ENCODE measurements around the gene USO1.
"Not testable (repeated sequence)": the region's sequence is repeated elsewhere in the genome, so short reads cannot be mapped to it uniquely, and the experiment has no call there.

Gene USO1

DNA sequence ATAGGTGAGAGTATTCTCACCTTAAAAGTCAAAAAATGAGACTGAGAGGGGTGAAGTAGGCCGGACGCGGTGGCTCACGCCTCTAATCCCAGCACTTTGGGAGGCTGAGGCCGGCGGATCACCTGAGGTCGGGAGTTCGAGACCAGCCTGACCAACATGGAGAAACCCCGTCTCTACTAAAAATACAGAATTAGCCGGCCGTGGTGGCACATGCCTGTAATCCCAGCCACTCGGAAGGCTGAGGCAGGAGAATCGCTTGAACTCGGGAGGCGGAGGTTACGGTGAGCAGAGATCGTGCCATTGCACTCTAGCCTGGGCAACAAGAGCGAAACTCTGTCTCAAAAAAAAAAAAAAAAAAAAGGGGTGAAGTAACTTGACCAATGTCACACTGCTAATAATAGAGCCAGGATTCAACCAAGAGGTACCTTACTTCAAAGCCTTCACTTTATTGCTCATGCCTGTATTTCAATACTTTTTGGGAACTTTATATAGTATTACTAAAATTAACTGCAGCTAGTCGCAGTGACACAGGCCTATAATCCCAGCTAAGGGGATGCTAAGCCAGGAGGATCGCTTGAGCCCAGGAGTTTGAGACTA is 1.7 kb downstream of the USO1 start:
- peak overlapping the region; percentile 81 to 99 for H3K4me3 ChIP-seq (ENCODE audit: low read depth in 1 of 2, low read length in 2 of 2)
- H3K36me3 ChIP-seq (ENCODE audit: control insufficient read depth in 1 of 2, insufficient read depth in 2 of 2, low read length in 2 of 2), result not testable (repeated sequence)

DNA sequence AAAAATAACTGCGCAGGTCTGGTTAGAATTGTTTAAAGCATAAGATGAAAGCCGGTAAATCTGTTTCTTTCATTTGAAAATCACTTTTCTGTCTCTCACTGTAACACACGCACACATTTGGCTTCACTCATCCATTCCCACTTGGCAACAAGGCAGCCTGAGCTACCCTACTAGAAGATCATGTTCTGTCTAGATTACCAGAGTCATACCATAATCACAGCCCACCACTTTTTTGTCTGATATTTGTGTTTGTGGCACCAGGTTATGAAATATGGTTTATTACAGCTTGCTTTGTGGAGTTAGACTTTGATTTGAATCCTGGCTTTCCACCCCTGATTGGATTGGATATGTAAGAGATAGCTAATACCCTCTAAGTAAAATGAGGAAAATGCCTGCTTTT is 2.2 kb downstream of the USO1 start:
- Histone ChIP-seq H3K36me3 (ENCODE audit: control insufficient read depth in 1 of 2, insufficient read depth in 2 of 2, low read length in 2 of 2) (no peaks in the 10 kb centered on the region), H3K9me3 (ENCODE audit: control insufficient read depth in 1 of 2, low read length in 2 of 2) (no peaks in the 10 kb centered on the region), H3K27me3 (ENCODE audit: control insufficient read depth in 1 of 2, insufficient read depth in 2 of 2, low read length in 2 of 2) (no peaks in the 10 kb centered on the region), H3K4me1 (ENCODE audit: control insufficient read depth in 1 of 2, insufficient read depth in 2 of 2, low read length in 2 of 2) (peaks cover 22 to 23% of the 10 kb centered on the region in 2 donors), H3K27ac (ENCODE audit: low read depth, low read length) (no peak overlapping the region), H3K4me3 (ENCODE audit: low read depth in 1 of 2, low read length in 2 of 2) (peak overlapping the region; percentile 19 to 44), H3K9ac (ENCODE audit: low read depth in 1 of 2, low read length in 2 of 2) (peak overlapping the region in 1 of 2 donors; percentile 31)

More for the DNA sequence above, 1.7 kb downstream of the USO1 start:
- H3K27me3 ChIP-seq (ENCODE audit: control insufficient read depth in 1 of 2, insufficient read depth in 2 of 2, low read length in 2 of 2); H3K9me3 ChIP-seq (ENCODE audit: control insufficient read depth in 1 of 2, low read length in 2 of 2); H3K27ac ChIP-seq (ENCODE audit: low read depth, low read length): not testable (repeated sequence)
- Histone ChIP-seq H3K9ac (ENCODE audit: low read depth in 1 of 2, low read length in 2 of 2) (peak overlapping the region; percentile 97 to 100), H3K4me1 (ENCODE audit: control insufficient read depth in 1 of 2, insufficient read depth in 2 of 2, low read length in 2 of 2) (peaks cover 22 to 23% of the 10 kb centered on the region in 2 donors)

DNA sequence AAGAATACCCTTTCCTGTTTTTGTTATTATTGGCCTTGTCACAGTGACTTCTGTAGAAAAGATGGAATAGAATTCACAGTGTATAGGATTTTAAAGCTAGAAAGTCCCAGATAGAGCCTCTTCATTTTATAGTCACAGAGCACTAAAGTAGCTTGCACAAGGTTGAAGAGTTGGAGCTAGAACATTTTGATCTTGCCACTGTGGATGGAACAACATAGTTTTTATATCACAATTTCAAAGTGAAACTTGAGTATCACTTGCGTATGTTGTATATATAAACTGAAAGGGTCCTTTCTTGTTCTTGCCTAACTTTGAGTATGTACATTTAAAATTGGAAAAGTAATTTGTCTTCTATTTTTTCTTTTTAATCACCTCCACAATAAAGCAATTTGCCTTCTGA is 2.7 kb downstream of the USO1 start:
- no peak overlapping the region for H3K27ac ChIP-seq (ENCODE audit: low read depth, low read length)

DNA sequence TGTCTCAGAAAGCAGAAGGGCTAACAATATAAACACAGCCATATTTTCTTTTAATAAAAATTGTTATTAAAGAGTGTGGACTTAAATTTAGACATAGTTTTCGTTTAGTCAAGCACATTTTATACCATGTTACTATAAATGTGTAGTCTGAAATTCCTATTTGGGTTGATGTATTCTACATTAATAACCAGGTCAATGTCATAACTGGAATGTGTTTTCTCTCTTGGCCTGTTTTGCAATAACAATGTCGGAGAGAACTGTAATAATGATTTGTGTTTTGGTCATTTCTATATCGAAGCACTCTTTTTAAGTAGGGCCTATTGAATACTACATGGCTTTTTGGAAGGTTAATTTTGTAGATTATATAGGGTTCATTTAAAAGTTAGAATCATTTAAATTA is 5.5 kb downstream of the USO1 start:
- H3K9ac ChIP-seq (ENCODE audit: low read depth in 1 of 2, low read length in 2 of 2), result no peak overlapping the region
- H3K36me3 ChIP-seq (ENCODE audit: control insufficient read depth in 1 of 2, insufficient read depth in 2 of 2, low read length in 2 of 2), result no peaks in the 10 kb centered on the region
- peaks cover 13 to 15% of the 10 kb centered on the region in 2 donors for H3K4me1 ChIP-seq (ENCODE audit: control insufficient read depth in 1 of 2, insufficient read depth in 2 of 2, low read length in 2 of 2)
- H3K4me3 ChIP-seq (ENCODE audit: low read depth in 1 of 2, low read length in 2 of 2), result no peak overlapping the region
- no peak overlapping the region for H3K27ac ChIP-seq (ENCODE audit: low read depth, low read length)
- no peaks in the 10 kb centered on the region for H3K9me3 ChIP-seq (ENCODE audit: control insufficient read depth in 1 of 2, low read length in 2 of 2)
- H3K27me3 ChIP-seq (ENCODE audit: control insufficient read depth in 1 of 2, insufficient read depth in 2 of 2, low read length in 2 of 2), result no peaks in the 10 kb centered on the region

More for the DNA sequence above, 2.7 kb downstream of the USO1 start:
- Histone ChIP-seq H3K27me3 (ENCODE audit: control insufficient read depth in 1 of 2, insufficient read depth in 2 of 2, low read length in 2 of 2) (no peaks in the 10 kb centered on the region), H3K4me3 (ENCODE audit: low read depth in 1 of 2, low read length in 2 of 2) (peak overlapping the region; percentile 18 to 44), H3K4me1 (ENCODE audit: control insufficient read depth in 1 of 2, insufficient read depth in 2 of 2, low read length in 2 of 2) (peaks cover 22 to 23% of the 10 kb centered on the region in 2 donors), H3K9ac (ENCODE audit: low read depth in 1 of 2, low read length in 2 of 2) (peak overlapping the region in 1 of 2 donors; percentile 31), H3K9me3 (ENCODE audit: control insufficient read depth in 1 of 2, low read length in 2 of 2) (no peaks in the 10 kb centered on the region), H3K36me3 (ENCODE audit: control insufficient read depth in 1 of 2, insufficient read depth in 2 of 2, low read length in 2 of 2) (no peaks in the 10 kb centered on the region)

DNA sequence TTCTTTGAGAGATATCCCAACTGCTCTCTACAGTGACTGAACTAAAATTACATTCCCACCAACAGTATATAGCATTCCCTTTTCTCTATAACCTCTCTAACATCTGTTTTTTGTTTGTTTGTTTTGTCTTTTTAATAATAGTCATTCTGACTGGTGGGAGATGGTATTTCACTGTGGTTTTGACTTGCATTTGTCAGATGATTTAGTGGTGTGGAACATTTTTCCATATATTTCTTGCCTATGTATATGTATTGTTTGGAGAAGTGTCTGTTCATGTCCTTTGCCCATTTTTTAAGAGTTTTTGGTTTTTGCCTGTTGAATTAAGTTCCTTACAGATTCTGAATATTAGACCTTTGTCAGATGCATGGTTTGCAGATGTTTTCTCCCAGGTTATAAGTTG is 9.0 kb downstream of the USO1 start:
- Histone ChIP-seq H3K9ac (ENCODE audit: low read depth in 1 of 2, low read length in 2 of 2) (no peak overlapping the region), H3K27ac (ENCODE audit: low read depth, low read length) (no peak overlapping the region), H3K36me3 (ENCODE audit: control insufficient read depth in 1 of 2, insufficient read depth in 2 of 2, low read length in 2 of 2) (no peaks in the 10 kb centered on the region), H3K4me3 (ENCODE audit: low read depth in 1 of 2, low read length in 2 of 2) (no peak overlapping the region), H3K27me3 (ENCODE audit: control insufficient read depth in 1 of 2, insufficient read depth in 2 of 2, low read length in 2 of 2) (no peaks in the 10 kb centered on the region), H3K9me3 (ENCODE audit: control insufficient read depth in 1 of 2, low read length in 2 of 2) (no peaks in the 10 kb centered on the region), H3K4me1 (ENCODE audit: control insufficient read depth in 1 of 2, insufficient read depth in 2 of 2, low read length in 2 of 2) (no peaks in the 10 kb centered on the region)

DNA sequence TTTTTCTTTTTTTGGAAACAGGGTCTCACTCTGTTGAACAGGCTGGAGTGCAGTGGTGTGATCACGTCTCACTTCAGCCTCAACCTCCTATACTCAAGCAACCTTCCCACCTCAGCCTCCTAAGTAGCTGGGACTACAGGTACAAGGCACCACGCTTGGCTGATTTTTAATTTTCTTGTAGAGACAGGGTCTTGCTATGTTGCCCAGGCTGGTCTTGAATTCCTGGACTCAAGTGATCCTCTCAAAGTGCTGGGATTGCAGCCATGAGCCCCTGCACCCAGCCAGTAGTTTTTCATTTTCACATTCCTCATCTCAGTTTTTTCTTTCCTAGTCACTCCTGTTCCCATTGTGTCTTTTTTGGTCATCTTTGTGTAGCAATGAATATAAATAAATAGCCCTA is 11.1 kb downstream of the USO1 start:
- Histone ChIP-seq H3K36me3 (ENCODE audit: control insufficient read depth in 1 of 2, insufficient read depth in 2 of 2, low read length in 2 of 2) (no peaks in the 10 kb centered on the region), H3K27me3 (ENCODE audit: control insufficient read depth in 1 of 2, insufficient read depth in 2 of 2, low read length in 2 of 2) (no peaks in the 10 kb centered on the region), H3K4me3 (ENCODE audit: low read depth in 1 of 2, low read length in 2 of 2) (no peak overlapping the region), H3K27ac (ENCODE audit: low read depth, low read length) (no peak overlapping the region), H3K9me3 (ENCODE audit: control insufficient read depth in 1 of 2, low read length in 2 of 2) (no peaks in the 10 kb centered on the region), H3K4me1 (ENCODE audit: control insufficient read depth in 1 of 2, insufficient read depth in 2 of 2, low read length in 2 of 2) (no peaks in the 10 kb centered on the region), H3K9ac (ENCODE audit: low read depth in 1 of 2, low read length in 2 of 2) (no peak overlapping the region)

DNA sequence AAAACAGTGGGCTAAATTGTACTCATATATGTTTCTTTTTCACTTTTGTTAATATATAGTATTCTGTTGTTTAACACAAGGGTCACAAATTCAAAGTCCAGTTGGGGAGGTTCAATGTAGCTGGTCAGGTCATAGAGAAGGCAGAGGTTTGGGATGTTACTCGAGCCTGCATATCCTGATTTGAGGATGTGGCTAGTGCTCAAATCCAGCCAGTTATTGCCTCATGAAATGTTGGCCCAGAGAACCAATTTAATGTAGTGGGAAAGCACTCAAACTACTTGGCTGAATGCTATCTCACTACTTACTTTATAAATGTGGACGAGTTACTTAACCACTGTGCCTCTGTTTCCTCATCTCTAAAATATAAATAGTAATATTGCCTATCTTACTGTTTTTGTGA is 12.5 kb downstream of the USO1 start:
- Histone ChIP-seq H3K27ac (ENCODE audit: low read depth, low read length) (no peak overlapping the region), H3K4me1 (ENCODE audit: control insufficient read depth in 1 of 2, insufficient read depth in 2 of 2, low read length in 2 of 2) (no peaks in the 10 kb centered on the region), H3K36me3 (ENCODE audit: control insufficient read depth in 1 of 2, insufficient read depth in 2 of 2, low read length in 2 of 2) (no peaks in the 10 kb centered on the region), H3K27me3 (ENCODE audit: control insufficient read depth in 1 of 2, insufficient read depth in 2 of 2, low read length in 2 of 2) (no peaks in the 10 kb centered on the region), H3K9ac (ENCODE audit: low read depth in 1 of 2, low read length in 2 of 2) (no peak overlapping the region), H3K9me3 (ENCODE audit: control insufficient read depth in 1 of 2, low read length in 2 of 2) (no peaks in the 10 kb centered on the region), H3K4me3 (ENCODE audit: low read depth in 1 of 2, low read length in 2 of 2) (no peak overlapping the region)

DNA sequence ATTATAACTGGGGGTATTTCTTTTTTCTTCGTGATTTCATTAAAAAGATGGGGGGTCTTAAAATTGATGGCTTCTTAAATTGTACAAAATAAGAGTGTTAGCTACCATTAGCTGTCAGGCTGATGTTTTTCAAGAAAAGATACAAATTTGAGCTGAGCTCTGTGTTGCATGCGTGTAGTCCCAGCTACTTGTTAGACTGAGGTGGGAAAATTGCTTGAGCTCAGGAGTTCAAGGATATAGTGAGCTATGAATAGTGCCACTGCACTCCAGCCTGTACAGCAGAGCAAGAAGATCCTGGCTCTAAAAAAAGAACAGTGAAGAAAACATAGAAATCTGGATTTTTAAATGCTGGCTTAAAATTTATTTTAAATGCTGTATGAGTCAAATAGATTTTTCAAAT is 13.0 kb downstream of the USO1 start:
- no peak overlapping the region for H3K4me3 ChIP-seq (ENCODE audit: low read depth in 1 of 2, low read length in 2 of 2)
- H3K36me3 ChIP-seq (ENCODE audit: control insufficient read depth in 1 of 2, insufficient read depth in 2 of 2, low read length in 2 of 2), result peaks cover 0 to 3% of the 10 kb centered on the region in 2 donors
- no peaks in the 10 kb centered on the region for H3K9me3 ChIP-seq (ENCODE audit: control insufficient read depth in 1 of 2, low read length in 2 of 2)
- H3K4me1 ChIP-seq (ENCODE audit: control insufficient read depth in 1 of 2, insufficient read depth in 2 of 2, low read length in 2 of 2), result no peaks in the 10 kb centered on the region
- no peak overlapping the region for H3K27ac ChIP-seq (ENCODE audit: low read depth, low read length)
- H3K27me3 ChIP-seq (ENCODE audit: control insufficient read depth in 1 of 2, insufficient read depth in 2 of 2, low read length in 2 of 2), result no peaks in the 10 kb centered on the region
- H3K9ac ChIP-seq (ENCODE audit: low read depth in 1 of 2, low read length in 2 of 2), result no peak overlapping the region

DNA sequence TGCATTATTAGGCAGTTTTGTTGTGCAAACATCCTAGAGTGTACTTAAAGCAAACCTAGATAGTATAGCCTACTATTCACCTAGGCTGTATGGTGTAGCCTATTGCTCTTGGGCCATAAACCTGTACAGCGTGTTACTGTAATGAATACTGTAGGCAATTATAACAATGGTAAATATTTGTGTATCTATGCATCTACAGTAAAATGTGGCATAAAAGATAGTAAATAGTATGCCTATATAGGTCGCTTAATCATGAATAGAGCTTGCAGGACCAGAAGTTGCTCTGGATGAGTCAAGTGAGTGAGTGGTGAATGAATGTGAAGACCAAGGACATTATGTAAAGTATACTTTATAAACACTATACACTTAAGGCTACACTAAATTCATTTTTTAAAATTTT is 16.6 kb downstream of the USO1 start:
- H3K9me3 ChIP-seq (ENCODE audit: control insufficient read depth in 1 of 2, low read length in 2 of 2), result no peaks in the 10 kb centered on the region
- H3K9ac ChIP-seq (ENCODE audit: low read depth in 1 of 2, low read length in 2 of 2), result no peak overlapping the region
- H3K4me3 ChIP-seq (ENCODE audit: low read depth in 1 of 2, low read length in 2 of 2), result no peak overlapping the region
- peaks cover 0 to 3% of the 10 kb centered on the region in 2 donors for H3K36me3 ChIP-seq (ENCODE audit: control insufficient read depth in 1 of 2, insufficient read depth in 2 of 2, low read length in 2 of 2)
- no peaks in the 10 kb centered on the region for H3K4me1 ChIP-seq (ENCODE audit: control insufficient read depth in 1 of 2, insufficient read depth in 2 of 2, low read length in 2 of 2)
- no peak overlapping the region for H3K27ac ChIP-seq (ENCODE audit: low read depth, low read length)
- no peaks in the 10 kb centered on the region for H3K27me3 ChIP-seq (ENCODE audit: control insufficient read depth in 1 of 2, insufficient read depth in 2 of 2, low read length in 2 of 2)

DNA sequence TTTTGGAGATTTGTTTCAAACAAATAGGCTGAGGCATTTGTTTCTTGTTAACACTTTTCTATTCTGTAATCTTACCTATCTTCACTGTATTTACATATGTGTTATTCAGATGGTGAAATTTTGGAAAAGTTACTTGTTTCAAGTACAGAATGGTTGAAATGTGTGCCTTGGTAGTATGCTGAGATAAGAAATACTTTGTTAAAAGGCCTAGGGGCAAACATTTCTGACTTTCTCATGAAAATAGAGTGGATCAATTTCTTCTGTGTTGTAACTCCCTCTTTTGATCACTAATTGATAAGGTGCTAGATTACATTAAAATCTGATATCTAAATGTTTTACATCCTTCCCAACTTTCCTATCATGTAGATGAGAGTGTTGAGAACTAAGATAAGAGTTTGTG is 18.1 kb downstream of the USO1 start:
- Histone ChIP-seq H3K27ac (ENCODE audit: low read depth, low read length) (no peak overlapping the region), H3K27me3 (ENCODE audit: control insufficient read depth in 1 of 2, insufficient read depth in 2 of 2, low read length in 2 of 2) (no peaks in the 10 kb centered on the region), H3K9me3 (ENCODE audit: control insufficient read depth in 1 of 2, low read length in 2 of 2) (no peaks in the 10 kb centered on the region), H3K9ac (ENCODE audit: low read depth in 1 of 2, low read length in 2 of 2) (no peak overlapping the region), H3K4me1 (ENCODE audit: control insufficient read depth in 1 of 2, insufficient read depth in 2 of 2, low read length in 2 of 2) (no peaks in the 10 kb centered on the region), H3K36me3 (ENCODE audit: control insufficient read depth in 1 of 2, insufficient read depth in 2 of 2, low read length in 2 of 2) (peaks cover 0 to 3% of the 10 kb centered on the region in 2 donors), H3K4me3 (ENCODE audit: low read depth in 1 of 2, low read length in 2 of 2) (no peak overlapping the region)

DNA sequence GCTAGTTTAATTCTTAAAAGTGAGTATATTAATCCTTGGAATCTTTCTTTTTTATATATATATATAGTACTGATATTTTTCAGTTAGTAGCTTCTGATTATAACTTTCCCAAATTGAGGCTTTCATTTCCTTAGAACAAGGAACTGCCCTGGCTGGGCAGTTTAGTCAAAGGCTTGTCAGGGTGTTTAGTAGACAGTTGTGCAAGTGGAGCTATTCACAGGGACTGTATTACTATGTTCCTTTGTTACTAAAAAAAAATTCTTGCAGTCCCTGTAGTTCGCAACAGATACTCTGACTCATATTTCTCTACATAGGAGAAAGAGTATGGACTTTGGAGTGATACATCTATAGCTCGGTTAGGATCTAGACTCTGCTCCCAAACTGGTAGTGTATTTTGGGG is 20.8 kb downstream of the USO1 start:
- Histone ChIP-seq H3K27ac (ENCODE audit: low read depth, low read length) (no peak overlapping the region), H3K4me3 (ENCODE audit: low read depth in 1 of 2, low read length in 2 of 2) (no peak overlapping the region), H3K9ac (ENCODE audit: low read depth in 1 of 2, low read length in 2 of 2) (no peak overlapping the region), H3K9me3 (ENCODE audit: control insufficient read depth in 1 of 2, low read length in 2 of 2) (no peaks in the 10 kb centered on the region), H3K4me1 (ENCODE audit: control insufficient read depth in 1 of 2, insufficient read depth in 2 of 2, low read length in 2 of 2) (no peaks in the 10 kb centered on the region), H3K36me3 (ENCODE audit: control insufficient read depth in 1 of 2, insufficient read depth in 2 of 2, low read length in 2 of 2) (peaks cover 0 to 3% of the 10 kb centered on the region in 2 donors), H3K27me3 (ENCODE audit: control insufficient read depth in 1 of 2, insufficient read depth in 2 of 2, low read length in 2 of 2) (no peaks in the 10 kb centered on the region)

Data from duodenal mucosa (tissue), 2 donors.